AG09319 (cell line): ENCODE results near the gene EIF5A.

Source experiments
- DNase-seq: peaks from one replicate; pipeline ENCODE4 v3.0.0-alpha.2; 2010; ENCODE audit warnings: low read depth; ENCODE audit errors: extremely low read depth
- CTCF ChIP-seq: IDR thresholded peaks from 2 replicates; pipeline ENCODE4 v1.5.1; 2011; ENCODE audit warnings: low read depth, mild to moderate bottlenecking, inconsistent platforms, low read length, moderate library complexity

Gene EIF5A

GRCh38 chr17:7293816-7294613 is 13.4 kb upstream of the EIF5A start:
- no peak for DNase-seq
- no peak for TF ChIP-seq CTCF

- no peak for TF ChIP-seq CTCF
- DNase-seq, result no peak
Measured at GRCh38 chr17:7294614-7295153, 12.7 kb upstream of the EIF5A start, which contains the start of gene YBX2. TSS of gene YBX2 (minus strand) at chr17:7294639. CDS start at chr17:7294500, 139 bp downstream.

- DNase-seq, result no peak
- no peak for TF ChIP-seq CTCF
Measured at GRCh38 chr17:7295230-7296180, 11.9 kb upstream of the EIF5A start.

- no peak for DNase-seq
- peak; percentile 64 for TF ChIP-seq CTCF
Measured at GRCh38 chr17:7296189-7296861, 11.1 kb upstream of the EIF5A start.

GRCh38 chr17:7304179-7304578 is 3.2 kb upstream of the EIF5A start:
- no peak for DNase-seq
- no peak for TF ChIP-seq CTCF

- DNase-seq, result no peak
Measured at GRCh38 chr17:7307686-7308624, 527 bp downstream of the EIF5A start.

More at GRCh38 chr17:7307686-7308624, 527 bp downstream of the EIF5A start:
- no peak for TF ChIP-seq CTCF
